Ammon's horn (tissue), 1 donor: ENCODE measurements around the gene ADAM12.
"Not testable (repeated sequence)": the region's sequence is repeated elsewhere in the genome, so short reads cannot be mapped to it uniquely, and the experiment has no call there.

Source experiments
- DNase-seq: peaks from one replicate; pipeline ENCODE4 v3.0.0-alpha.2; 2016; ENCODE audit warnings: low spot score

ADAM12 gene

GRCh38 chr10:125980521-125981035 is 407.7 kb downstream of the ADAM12 start:
- DNase-seq = no peak

- no peak for DNase-seq
These were observed 408.3 kb downstream of the ADAM12 start for GRCh38 chr10:125979976-125980375.

GRCh38 chr10:125976960-125977605 is 411.2 kb downstream of the ADAM12 start:
- DNase-seq = no peak

- DNase-seq = not testable (repeated sequence)
These were observed 418.1 kb downstream of the ADAM12 start for GRCh38 chr10:125970077-125970630.

- no peak for DNase-seq
These were observed 420.7 kb downstream of the ADAM12 start for GRCh38 chr10:125967533-125967932.

GRCh38 chr10:125964558-125964957 is 423.7 kb downstream of the ADAM12 start:
- no peak for DNase-seq
